Stimulated activated memory B cell treated with anti-CD40 and anti-IgM and Interleukin-4, amounts not matched to agents 10 μg/mL and 1 μg/mL and 100 μg/mL, for 72 hours (primary cell): ENCODE measurements around the gene MAP2K5.

Source experiments
- ATAC-seq: fragments of 150-1000 bp; cut with Tn5 transposase; 2 replicates; pipeline ENCODE4 v1.10.0; 2021
- H3K27ac Mint-ChIP-seq: one replicate; pipeline ENCODE4 v1.8.0; 2022; ENCODE audit warnings: mild to moderate bottlenecking, mixed read lengths
- H3K27me3 Mint-ChIP-seq: one replicate; pipeline ENCODE4 v1.8.0; 2022; ENCODE audit warnings: mixed read lengths
- H3K36me3 Mint-ChIP-seq: one replicate; pipeline ENCODE4 v1.8.0; 2022; ENCODE audit warnings: mixed read lengths
- H3K4me1 Mint-ChIP-seq: one replicate; pipeline ENCODE4 v1.8.0; 2022; ENCODE audit warnings: mixed read lengths
- H3K4me3 Mint-ChIP-seq: one replicate; pipeline ENCODE4 v1.8.0; 2022; ENCODE audit warnings: mild to moderate bottlenecking, moderate library complexity, mixed read lengths
- H3K9me3 Mint-ChIP-seq: one replicate; pipeline ENCODE4 v1.8.0; 2022; ENCODE audit warnings: mixed read lengths

Gene MAP2K5

DNA sequence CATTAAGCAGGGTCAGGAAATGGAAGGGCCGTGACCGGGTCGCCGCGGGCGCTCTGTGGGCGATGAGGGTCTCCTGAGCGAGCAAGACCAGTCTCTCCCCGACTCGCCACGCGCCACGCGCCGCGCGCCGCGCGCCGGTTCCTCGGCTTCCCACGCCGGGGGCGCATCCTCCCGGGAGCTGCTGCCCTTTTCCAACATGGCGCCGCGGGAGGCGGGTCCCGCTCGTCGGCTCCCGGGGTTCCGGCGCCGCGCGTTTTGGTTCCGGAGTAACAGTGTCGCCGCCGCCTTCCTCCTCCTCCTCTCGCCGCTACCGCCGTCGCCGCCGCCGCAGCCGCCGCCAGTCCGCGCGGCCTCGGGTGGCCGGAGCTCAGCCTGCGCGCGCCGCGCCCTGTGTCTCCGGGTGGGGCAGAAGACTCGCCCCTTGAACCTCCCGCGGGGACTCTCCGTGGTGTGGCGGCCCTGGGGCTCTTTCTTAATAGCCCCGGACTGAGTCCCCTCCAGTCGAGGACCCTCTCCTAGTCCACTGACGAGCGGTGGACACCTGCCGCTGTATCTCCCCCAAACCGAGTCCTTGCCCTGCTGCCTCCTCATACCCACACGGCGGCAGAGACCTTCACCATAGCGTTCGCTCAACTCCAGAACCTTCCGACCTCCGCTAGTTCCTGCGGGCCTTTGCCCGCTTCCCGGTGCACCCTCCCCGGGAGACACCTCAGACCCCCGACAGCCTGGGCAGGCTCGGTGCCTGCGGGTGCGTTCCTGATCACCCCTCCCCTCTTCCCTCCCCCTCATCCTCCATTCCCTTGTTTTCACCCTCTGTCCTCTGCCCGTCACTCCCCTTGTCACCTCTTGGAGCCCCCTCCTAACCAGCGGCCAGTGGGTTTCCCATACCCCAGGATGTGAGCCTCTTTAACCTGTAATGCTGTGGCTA lies at the start of gene MAP2K5:
Gene MAP2K5, plus strand, starts transcription at position 284 of the 928 bp plus-strand sequence. Its CDS starts 633 bp downstream, at position 917.
- peak within 1 kb of the TSS; percentile 98 for H3K4me3 Mint-ChIP-seq
- H3K36me3 Mint-ChIP-seq, result peaks cover 14% of the 10 kb centered on the region
- H3K4me1 Mint-ChIP-seq, result peaks cover 52% of the 10 kb centered on the region
- ATAC-seq, result peak; percentile 79
- H3K9me3 Mint-ChIP-seq, result no peaks in the 10 kb centered on the region
- H3K27ac Mint-ChIP-seq, result peak within 1 kb of the TSS; percentile 95
- H3K27me3 Mint-ChIP-seq, result peaks cover 7% of the 10 kb centered on the region

DNA sequence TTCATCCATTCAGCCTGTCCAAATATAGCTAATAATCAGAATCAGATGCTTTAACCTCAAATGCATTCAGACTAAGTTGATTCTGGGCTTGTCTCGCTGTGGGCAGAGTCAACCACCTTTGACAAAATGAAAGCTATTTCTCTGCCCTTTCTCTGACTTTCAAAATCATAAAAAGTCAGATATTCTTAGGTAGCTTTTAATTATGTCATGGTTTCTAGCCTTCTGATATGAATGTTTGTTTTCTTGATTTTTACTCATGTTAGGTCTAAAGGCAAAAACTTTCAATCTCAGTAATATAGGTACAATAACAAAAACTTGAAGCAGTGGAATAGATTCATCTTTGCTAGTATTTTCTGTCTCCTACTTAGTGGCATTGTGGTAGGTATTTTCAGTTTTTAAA lies 46.9 kb upstream of the MAP2K5 start:
- H3K36me3 Mint-ChIP-seq, result peaks cover 18% of the 10 kb centered on the region
- no peak for ATAC-seq
- no peaks in the 10 kb centered on the region for H3K9me3 Mint-ChIP-seq
- no peaks in the 10 kb centered on the region for H3K4me1 Mint-ChIP-seq
- no peaks in the 10 kb centered on the region for H3K27me3 Mint-ChIP-seq
- H3K4me3 Mint-ChIP-seq, result no peak overlapping the region
- H3K27ac Mint-ChIP-seq, result no peak overlapping the region

DNA sequence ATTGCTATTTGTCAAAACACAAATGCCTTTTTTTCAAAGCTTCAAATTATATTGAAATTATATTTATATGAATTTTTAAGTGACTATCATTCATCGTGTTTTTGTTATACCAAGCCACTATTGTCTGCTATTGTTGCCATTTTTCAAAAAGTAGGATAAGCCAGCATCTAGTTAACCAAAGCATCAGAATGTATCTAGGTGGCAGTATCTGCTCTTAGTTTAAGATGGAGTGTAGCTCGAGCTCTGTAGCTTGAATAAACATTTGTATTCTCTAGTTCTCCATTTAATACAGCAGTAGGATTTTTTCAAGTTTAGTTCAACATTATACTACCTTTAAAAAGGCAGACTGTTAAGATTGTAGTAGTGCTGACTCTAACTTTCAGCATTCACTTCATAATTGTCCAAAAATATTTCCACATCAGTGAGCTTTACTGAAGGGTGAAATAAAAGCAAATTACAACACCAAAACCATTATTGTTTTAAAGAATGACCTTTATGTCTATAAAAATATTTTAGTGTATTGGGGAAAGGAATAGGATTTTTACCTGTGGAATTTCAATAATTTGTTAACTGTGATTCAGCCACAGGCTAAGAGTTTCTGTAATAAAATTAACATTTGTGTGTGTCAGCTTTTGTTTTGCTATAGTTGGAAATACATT lies 41.2 kb upstream of the MAP2K5 start:
- H3K36me3 Mint-ChIP-seq, result peaks cover 9% of the 10 kb centered on the region
- peaks cover 14% of the 10 kb centered on the region for H3K4me1 Mint-ChIP-seq
- no peak overlapping the region for H3K4me3 Mint-ChIP-seq
- H3K27ac Mint-ChIP-seq, result no peak overlapping the region
- H3K27me3 Mint-ChIP-seq, result no peaks in the 10 kb centered on the region
- no peak for ATAC-seq
- no peaks in the 10 kb centered on the region for H3K9me3 Mint-ChIP-seq

DNA sequence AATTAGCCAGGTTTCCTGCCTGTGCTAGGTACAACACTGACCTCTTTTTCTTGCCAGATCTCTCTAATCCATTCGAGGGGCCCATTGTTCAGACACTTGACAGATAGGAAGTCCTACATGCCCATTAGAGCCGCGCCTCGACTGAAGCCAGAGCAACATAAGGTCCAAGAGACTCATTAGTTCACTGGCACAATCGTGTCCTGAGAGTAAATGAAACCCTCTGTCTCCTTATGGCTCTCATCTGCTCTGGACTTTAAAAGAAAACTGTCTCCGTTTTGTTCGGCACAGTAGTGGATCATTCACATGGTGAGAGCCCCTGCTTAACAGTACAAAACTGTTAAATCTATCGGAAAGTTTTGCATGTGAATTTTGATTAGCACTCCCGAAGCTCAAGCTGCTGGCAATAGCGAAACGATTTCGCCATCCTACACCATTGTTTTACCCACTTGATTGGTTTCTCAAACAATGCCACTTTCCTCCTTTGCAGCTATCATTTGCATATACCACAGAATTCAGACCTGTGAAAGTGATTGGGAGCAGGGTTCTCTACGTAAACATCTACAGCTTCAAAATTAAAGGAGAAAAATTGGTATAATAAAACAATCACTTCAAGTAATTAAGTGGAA lies 40.6 kb upstream of the MAP2K5 start:
- Mint-ChIP-seq H3K27ac (no peak overlapping the region), H3K4me1 (peaks cover 21% of the 10 kb centered on the region), H3K4me3 (no peak overlapping the region), H3K27me3 (no peaks in the 10 kb centered on the region), H3K36me3 (peaks cover 5% of the 10 kb centered on the region), H3K9me3 (no peaks in the 10 kb centered on the region)
- no peak for ATAC-seq

DNA sequence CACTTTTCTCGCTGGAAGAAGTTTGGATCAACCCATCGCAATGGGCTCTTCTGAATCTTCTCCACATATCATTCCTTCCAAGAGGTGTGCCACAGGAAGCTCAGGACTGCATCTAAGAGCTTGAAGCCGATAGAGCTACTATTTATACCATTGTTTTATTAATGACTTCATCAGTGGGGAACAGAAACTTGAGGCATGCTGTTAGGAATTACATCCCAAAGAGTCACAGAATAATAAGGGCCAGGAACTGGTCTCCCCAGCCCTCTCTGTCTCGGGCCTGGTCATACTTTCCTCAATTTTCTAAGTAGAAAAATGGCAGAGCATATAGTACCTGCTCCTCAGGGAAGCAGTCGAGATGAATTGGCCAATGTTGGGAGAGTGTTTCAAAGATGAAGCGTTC lies 38.4 kb upstream of the MAP2K5 start:
- peaks cover 22% of the 10 kb centered on the region for H3K4me1 Mint-ChIP-seq
- H3K36me3 Mint-ChIP-seq, result no peaks in the 10 kb centered on the region
- H3K27ac Mint-ChIP-seq, result no peak overlapping the region

DNA sequence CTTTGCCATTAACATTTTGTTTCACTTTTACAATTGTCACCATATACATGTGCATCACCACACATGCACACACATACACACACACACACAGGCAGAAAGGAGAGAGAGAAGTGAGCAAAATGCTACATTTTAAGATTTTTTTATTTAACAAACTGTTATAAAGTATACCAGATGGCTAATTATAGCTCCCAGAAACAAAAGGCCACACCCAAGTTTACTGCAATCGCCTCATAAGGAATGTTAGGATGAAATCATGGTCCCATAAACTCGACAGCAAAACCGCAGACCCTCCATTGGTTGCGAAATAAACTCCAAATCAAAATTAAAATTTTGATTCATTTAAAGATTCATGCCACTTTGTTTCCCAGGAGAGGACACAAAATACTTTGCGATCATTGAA lies 37.7 kb upstream of the MAP2K5 start:
- H3K36me3 Mint-ChIP-seq, result no peaks in the 10 kb centered on the region
- ATAC-seq, result no peak
- no peaks in the 10 kb centered on the region for H3K27me3 Mint-ChIP-seq
- H3K27ac Mint-ChIP-seq, result no peak overlapping the region
- H3K4me3 Mint-ChIP-seq, result no peak overlapping the region
- no peaks in the 10 kb centered on the region for H3K9me3 Mint-ChIP-seq
- H3K4me1 Mint-ChIP-seq, result peaks cover 22% of the 10 kb centered on the region

More for the DNA sequence above, 38.4 kb upstream of the MAP2K5 start:
- no peaks in the 10 kb centered on the region for H3K27me3 Mint-ChIP-seq
- H3K4me3 Mint-ChIP-seq, result no peak overlapping the region
- no peak for ATAC-seq
- H3K9me3 Mint-ChIP-seq, result no peaks in the 10 kb centered on the region

DNA sequence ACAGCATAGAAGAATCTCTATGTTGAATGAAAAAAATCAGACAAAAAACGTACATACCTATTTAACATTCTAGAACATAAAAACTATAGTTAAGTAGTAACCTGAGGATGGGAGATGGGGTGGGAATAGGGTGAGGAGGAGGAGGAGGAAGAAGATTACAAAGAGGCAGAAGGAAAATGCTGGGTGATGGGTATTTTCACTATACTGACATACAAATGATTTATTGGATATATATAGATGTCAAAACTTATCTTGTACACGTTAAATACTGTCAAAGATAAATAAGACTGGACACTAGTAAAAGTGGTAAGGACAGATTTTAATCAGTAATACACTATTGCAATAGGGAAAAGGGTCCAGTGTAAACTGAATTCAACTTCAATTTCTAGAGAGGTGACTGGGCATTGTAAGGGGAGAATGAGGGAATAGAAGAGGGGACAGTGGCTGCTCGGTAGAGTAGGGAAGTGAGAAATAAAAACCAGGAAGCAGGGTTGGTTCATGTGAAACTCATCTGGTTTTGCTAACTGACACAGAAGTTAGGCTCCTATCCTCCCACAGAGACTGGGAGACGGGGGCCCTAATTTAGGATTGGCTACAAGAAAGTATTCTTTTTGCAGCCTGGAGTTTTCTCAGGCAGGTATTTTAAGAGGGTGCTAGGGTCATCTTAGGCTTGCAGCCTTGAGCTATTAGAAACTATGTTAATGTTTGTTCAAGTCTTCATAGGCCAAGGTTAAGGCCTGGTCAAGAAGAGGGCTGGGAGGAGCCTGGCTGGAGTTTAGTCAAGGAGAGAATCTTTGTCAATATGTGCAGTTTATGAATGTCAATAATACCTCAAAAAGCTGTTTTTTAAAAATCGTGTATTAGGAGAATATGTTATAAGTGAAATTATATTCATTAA lies 36.6 kb upstream of the MAP2K5 start:
- peaks cover 22% of the 10 kb centered on the region for H3K4me1 Mint-ChIP-seq
- H3K4me3 Mint-ChIP-seq, result no peak overlapping the region
- H3K27me3 Mint-ChIP-seq, result no peaks in the 10 kb centered on the region
- no peaks in the 10 kb centered on the region for H3K9me3 Mint-ChIP-seq
- H3K27ac Mint-ChIP-seq, result no peak overlapping the region
- H3K36me3 Mint-ChIP-seq, result peaks cover 5% of the 10 kb centered on the region
- ATAC-seq, result peak; percentile 47

DNA sequence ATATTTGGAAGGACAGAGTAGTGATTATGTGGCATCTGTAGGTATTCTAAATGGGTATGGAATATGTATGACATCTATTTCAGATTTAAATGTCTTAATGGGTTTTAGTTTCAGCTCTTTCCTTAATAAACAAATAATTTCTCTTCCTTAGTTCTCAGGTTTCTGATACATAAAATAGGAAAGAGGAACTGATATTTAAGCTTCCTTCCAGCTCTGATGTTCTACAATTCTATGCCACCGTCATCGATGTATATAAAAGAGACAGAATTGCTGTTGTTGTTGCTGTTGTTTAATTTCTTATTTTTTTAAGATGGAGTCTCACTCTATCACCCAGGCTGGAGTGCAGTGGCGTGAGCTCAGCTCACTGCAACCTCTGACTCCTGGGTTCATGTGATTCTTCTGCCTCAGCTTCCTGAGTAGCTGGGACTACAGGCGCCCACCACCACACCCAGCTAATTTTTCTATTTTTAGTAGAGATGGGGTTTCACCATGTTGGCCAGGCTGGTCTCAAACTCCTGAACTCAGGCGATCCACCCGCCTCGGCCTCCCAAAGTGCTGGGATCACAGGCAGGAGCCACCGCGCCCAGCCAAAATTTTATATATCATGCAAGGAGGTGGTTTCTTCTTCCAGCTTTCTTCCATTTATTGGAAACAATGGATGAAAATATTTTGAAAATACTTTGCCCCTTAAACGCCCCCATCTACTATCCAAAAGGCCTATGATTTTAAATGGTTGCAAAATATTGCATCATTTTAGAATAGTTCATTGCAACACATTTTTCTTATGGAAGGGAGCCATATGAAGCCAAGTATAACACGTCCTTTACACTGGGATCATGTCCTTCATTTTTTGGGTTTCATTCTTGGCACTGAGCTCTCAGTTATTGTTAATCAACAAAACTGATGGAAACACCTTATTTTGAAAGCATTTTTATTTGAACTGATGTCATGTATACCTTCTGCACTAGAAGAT lies 35.4 kb upstream of the MAP2K5 start:
- Mint-ChIP-seq H3K4me1 (peaks cover 18% of the 10 kb centered on the region), H3K27ac (no peak overlapping the region), H3K9me3 (no peaks in the 10 kb centered on the region), H3K4me3 (no peak overlapping the region), H3K36me3 (peaks cover 9% of the 10 kb centered on the region), H3K27me3 (no peaks in the 10 kb centered on the region)
- ATAC-seq, result no peak

DNA sequence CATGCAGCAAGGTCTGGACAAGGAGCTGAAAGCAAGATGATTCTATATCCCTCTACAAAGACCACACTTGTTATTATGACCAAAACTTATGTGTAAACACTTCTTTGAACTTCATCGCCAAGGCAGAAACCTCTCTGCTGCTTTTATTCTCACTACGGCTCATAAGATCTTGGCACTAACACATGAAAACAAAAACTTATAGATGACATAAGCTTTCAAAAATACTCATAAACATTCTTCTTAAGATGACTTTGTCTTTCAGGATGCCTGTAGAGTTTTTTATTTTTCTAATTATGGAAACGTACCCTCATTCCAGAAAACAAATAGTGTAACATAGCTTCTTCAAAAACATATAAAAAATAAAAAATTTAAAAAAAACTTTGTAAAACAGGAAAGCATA lies 34.1 kb upstream of the MAP2K5 start:
- Mint-ChIP-seq H3K4me3 (no peak overlapping the region), H3K9me3 (no peaks in the 10 kb centered on the region), H3K36me3 (peaks cover 22% of the 10 kb centered on the region), H3K4me1 (peaks cover 16% of the 10 kb centered on the region), H3K27ac (no peak overlapping the region), H3K27me3 (no peaks in the 10 kb centered on the region)
- ATAC-seq, result no peak

DNA sequence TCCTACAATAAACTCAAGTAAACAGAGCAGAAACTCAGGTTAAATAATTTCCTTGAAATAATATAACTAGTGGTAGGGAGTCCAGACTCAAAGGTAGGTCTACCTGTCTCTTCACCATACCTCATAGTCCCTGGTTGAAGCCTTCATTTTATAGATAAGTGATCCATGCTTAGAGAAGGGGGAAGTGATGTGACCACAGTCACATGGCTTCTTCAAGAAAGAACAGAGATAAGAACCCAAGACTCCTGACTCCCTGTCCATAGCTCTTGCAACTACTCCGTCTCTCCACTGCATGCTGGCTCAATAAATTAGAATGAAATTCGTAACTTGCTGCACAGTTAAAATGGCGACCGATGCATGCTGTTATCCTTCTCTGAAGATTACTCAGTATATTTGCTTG lies 32.6 kb upstream of the MAP2K5 start:
- Mint-ChIP-seq H3K9me3 (no peaks in the 10 kb centered on the region), H3K4me3 (no peak overlapping the region), H3K27ac (no peak overlapping the region), H3K27me3 (no peaks in the 10 kb centered on the region), H3K36me3 (peaks cover 27% of the 10 kb centered on the region), H3K4me1 (peaks cover 16% of the 10 kb centered on the region)
- no peak for ATAC-seq

DNA sequence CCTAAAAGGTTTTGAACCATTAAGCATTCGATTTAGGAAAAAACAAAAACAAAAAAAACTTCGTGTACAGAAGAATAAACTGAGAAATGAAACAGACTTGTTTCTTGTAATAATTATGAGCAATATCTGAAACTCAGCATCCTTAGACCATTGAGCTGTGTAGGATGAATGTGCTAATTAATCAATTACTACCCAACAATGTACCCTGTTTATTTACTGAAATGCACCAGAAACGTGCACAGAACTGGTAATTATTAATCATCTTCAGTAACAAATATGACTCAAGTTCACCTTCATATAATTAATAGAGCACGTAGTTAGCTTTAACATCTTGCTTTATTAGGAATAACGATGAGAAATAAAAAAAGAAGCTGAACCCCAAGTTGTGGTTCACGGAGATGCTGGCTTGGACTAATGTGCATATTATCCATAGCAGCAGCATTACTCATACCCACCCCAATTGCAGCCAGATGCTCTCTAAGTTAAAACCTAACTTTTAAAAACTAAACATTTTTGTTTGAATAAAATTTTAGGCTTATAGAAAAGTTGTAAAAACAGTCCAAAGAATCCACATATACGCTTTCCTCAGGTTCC lies 31.8 kb upstream of the MAP2K5 start:
- no peak for ATAC-seq
- Mint-ChIP-seq H3K36me3 (peaks cover 31% of the 10 kb centered on the region), H3K4me1 (peaks cover 14% of the 10 kb centered on the region), H3K27ac (no peak overlapping the region), H3K4me3 (no peak overlapping the region), H3K27me3 (no peaks in the 10 kb centered on the region), H3K9me3 (no peaks in the 10 kb centered on the region)

DNA sequence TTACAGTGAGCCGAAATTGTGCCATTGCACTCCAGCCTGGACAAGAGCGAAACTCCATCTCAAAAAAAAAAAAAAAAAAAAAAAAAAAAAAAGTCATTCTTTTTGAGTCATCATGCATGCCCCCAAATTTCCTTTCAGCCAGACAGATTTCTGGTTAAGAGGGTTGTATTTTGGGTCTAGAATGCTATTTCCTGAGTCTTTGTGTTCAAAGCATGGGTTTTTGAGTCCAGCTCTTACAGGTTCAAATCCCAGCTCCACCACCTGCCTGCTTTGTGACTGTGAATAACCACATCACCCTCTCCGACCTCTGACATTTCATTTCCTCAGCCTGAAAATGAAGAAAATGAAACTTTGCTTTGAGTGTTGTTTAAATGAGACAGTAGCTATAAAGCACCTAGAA lies 30.9 kb upstream of the MAP2K5 start:
- H3K27ac Mint-ChIP-seq, result no peak overlapping the region
- H3K36me3 Mint-ChIP-seq, result peaks cover 31% of the 10 kb centered on the region
- H3K9me3 Mint-ChIP-seq, result no peaks in the 10 kb centered on the region
- no peaks in the 10 kb centered on the region for H3K27me3 Mint-ChIP-seq
- no peak overlapping the region for H3K4me3 Mint-ChIP-seq
- peaks cover 5% of the 10 kb centered on the region for H3K4me1 Mint-ChIP-seq
- no peak for ATAC-seq

DNA sequence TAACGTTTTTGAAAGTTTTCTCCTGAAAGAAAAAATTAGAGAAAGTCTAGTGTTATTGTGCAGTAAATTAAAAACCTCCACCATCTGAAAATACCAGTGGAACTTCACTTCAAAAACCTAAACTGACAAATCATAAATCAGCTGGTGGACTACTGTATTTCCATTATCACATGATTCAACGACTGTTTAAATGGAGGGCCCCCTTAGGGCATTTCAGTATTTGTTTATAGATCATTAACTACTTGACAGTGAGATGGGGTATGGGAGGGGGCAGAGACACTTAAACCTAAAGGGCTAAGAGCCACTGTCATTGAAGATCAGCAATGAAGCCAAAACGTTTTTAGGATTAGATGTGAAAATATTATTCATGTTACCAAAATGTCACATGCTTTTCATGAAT lies 30.4 kb upstream of the MAP2K5 start:
- ATAC-seq, result no peak
- H3K4me3 Mint-ChIP-seq, result no peak overlapping the region
- no peaks in the 10 kb centered on the region for H3K4me1 Mint-ChIP-seq
- H3K27me3 Mint-ChIP-seq, result no peaks in the 10 kb centered on the region
- no peaks in the 10 kb centered on the region for H3K9me3 Mint-ChIP-seq
- H3K36me3 Mint-ChIP-seq, result peaks cover 31% of the 10 kb centered on the region
- H3K27ac Mint-ChIP-seq, result no peak overlapping the region
